Vagina (tissue), 2 donors: ENCODE results near the gene TOX2.

Source experiments
- POLR2A ChIP-seq, 2 donors: fragments of 450-650 bp; IDR thresholded peaks; one replicate each; pipeline ENCODE4 v1.6.1; 2017; ENCODE audit warnings: antibody characterized with exemption in 2 of 2, mild to moderate bottlenecking in 2 of 2, moderate library complexity in 2 of 2
- POLR2AphosphoS5 ChIP-seq, 2 donors: sonication (generic); formaldehyde crosslinking; IDR thresholded peaks; one replicate each; pipeline ENCODE4 v1.9.0; 2017; ENCODE audit warnings: antibody characterized with exemption in 2 of 2, mild to moderate bottlenecking in 2 of 2, low read depth in 1 of 2; ENCODE audit not compliant: insufficient read depth in 1 of 2
- TF ChIP-seq, protein P1 (sequence below), 3 experiments: fragments of 450-650 bp in 2 of 3; fragments of 200-600 bp in 1 of 3; sonication (generic) in 1 of 3; IDR thresholded peaks; one replicate each; pipeline ENCODE4 v1.5.1; 2017 to 2019; ENCODE audit warnings: antibody characterized with exemption in 3 of 3, mild to moderate bottlenecking in 2 of 3, moderate library complexity in 2 of 3

DNA sequence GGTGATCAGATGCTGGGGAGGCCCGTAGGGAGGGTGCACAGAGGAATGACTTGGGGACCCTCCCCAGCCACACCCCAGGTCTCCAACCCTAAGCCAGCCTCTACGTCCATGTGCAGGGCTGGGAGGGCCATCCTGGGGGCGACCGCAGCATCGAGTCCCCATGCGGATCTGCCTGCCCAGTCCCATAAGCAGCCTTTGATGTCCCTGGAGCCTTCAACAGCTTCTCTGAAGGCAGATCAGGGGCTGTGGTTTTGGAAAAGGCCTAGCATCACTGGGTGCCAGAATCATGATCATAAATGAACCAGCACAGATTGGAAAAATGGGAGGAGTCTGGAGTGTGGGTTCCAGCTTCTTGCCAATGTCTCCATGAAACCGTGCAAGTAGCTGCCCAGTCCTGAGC lies 22.9 kb downstream of the TOX2 start:
- TF ChIP-seq, protein P1, sequence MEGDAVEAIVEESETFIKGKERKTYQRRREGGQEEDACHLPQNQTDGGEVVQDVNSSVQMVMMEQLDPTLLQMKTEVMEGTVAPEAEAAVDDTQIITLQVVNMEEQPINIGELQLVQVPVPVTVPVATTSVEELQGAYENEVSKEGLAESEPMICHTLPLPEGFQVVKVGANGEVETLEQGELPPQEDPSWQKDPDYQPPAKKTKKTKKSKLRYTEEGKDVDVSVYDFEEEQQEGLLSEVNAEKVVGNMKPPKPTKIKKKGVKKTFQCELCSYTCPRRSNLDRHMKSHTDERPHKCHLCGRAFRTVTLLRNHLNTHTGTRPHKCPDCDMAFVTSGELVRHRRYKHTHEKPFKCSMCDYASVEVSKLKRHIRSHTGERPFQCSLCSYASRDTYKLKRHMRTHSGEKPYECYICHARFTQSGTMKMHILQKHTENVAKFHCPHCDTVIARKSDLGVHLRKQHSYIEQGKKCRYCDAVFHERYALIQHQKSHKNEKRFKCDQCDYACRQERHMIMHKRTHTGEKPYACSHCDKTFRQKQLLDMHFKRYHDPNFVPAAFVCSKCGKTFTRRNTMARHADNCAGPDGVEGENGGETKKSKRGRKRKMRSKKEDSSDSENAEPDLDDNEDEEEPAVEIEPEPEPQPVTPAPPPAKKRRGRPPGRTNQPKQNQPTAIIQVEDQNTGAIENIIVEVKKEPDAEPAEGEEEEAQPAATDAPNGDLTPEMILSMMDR (IDR thresholded peaks at IDR 0.05) = no peak
- TF ChIP-seq POLR2A (IDR thresholded peaks at IDR 0.05) (no peak), POLR2AphosphoS5 (IDR thresholded peaks at IDR 0.05; ENCODE audit: insufficient read depth in 1 of 2, low read depth in 1 of 2) (no peak)
